ENCODE data around the gene ATP10A.

DNA sequence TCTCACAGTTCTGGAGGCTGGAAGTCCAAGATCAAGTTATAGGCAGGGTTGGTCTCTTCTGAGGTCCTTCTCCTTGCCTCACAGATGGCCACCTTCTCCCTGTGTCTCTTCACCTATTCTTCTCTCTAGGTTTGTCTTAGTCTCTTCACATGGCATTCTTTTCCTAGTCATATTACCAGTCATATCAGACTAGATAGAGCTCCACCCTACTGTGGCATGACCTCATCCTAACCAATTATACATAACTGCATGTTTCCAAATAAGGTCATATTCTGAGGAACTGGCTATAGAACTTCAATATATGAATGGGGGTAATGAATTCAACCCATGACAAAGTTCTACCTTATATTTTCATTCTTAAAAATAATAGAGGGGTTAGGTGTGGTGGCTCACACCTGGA, 227.9 kb downstream of the ATP10A start:
- TF ChIP-seq, protein P1, sequence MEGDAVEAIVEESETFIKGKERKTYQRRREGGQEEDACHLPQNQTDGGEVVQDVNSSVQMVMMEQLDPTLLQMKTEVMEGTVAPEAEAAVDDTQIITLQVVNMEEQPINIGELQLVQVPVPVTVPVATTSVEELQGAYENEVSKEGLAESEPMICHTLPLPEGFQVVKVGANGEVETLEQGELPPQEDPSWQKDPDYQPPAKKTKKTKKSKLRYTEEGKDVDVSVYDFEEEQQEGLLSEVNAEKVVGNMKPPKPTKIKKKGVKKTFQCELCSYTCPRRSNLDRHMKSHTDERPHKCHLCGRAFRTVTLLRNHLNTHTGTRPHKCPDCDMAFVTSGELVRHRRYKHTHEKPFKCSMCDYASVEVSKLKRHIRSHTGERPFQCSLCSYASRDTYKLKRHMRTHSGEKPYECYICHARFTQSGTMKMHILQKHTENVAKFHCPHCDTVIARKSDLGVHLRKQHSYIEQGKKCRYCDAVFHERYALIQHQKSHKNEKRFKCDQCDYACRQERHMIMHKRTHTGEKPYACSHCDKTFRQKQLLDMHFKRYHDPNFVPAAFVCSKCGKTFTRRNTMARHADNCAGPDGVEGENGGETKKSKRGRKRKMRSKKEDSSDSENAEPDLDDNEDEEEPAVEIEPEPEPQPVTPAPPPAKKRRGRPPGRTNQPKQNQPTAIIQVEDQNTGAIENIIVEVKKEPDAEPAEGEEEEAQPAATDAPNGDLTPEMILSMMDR (IDR thresholded peaks at IDR 0.05; ENCODE audit: control extremely low read depth in 1 of 3, insufficient read depth in 1 of 3, low read depth in 1 of 3, low read length in 3 of 3), result no peak
- TF ChIP-seq TAF1 (IDR thresholded peaks at IDR 0.05; ENCODE audit: low read depth, low read length), result no peak
- TF ChIP-seq POLR2AphosphoS5 (IDR thresholded peaks at IDR 0.05; ENCODE audit: low read depth, low read length), result no peak
- TF ChIP-seq CHD1 (IDR thresholded peaks at IDR 0.05; ENCODE audit: low read depth, low read length), result no peak
- no peak for TF ChIP-seq POLR2A (IDR thresholded peaks at IDR 0.05; ENCODE audit: control extremely low read depth in 1 of 2, low read depth in 2 of 2, low read length in 2 of 2)
- no peak for TF ChIP-seq HDAC2 (IDR thresholded peaks at IDR 0.05; ENCODE audit: borderline replicate concordance in 1 of 2, low read depth in 2 of 2, low read length in 2 of 2)
- TF ChIP-seq HDAC6 (IDR thresholded peaks at IDR 0.05; ENCODE audit: low read depth, low read length), result no peak

Data from H1 (cell line).